GM18505 (cell line): ENCODE data around the gene PIM2.
A peak's percentile ranks its signal among the peaks of the same experiment; 100 is the strongest.
"Not testable (repeated sequence)": the region's sequence is repeated elsewhere in the genome, so short reads cannot be mapped to it uniquely, and the experiment has no call there.

ENCODE experiments used
- ATAC-seq: cut with Tn5 transposase; IDR thresholded peaks from one replicate; pipeline ENCODE4 v1.9.1; 2021; ENCODE audit not compliant: unreplicated experiment
- POLR2A ChIP-seq: IDR thresholded peaks from 4 replicates; pipeline ENCODE4 v1.6.1; 2011; ENCODE audit warnings: borderline replicate concordance; ENCODE audit not compliant: insufficient read depth, insufficient read length; ENCODE audit errors: extremely low read depth

Gene PIM2

DNA sequence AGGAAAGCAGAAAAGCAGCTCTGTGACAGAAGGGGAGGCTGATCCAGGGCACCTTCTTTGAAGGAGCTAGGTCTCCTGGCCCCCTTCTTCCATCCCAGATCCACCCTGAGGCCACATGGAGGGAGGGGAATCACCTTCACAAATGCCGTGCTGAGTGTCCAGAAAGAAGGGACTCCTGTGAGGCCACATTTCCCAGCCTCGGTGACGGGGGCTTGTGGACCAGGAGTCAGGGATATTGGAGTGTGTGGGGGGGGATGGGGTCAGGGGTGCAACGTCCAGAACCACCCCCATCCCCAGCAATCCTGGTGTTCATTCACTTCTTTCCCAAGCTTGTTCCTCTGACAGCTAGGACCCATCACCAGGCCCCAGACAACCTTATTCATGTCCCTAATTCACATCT lies 25.9 kb downstream of the PIM2 start:
- no peak for TF ChIP-seq POLR2A

DNA sequence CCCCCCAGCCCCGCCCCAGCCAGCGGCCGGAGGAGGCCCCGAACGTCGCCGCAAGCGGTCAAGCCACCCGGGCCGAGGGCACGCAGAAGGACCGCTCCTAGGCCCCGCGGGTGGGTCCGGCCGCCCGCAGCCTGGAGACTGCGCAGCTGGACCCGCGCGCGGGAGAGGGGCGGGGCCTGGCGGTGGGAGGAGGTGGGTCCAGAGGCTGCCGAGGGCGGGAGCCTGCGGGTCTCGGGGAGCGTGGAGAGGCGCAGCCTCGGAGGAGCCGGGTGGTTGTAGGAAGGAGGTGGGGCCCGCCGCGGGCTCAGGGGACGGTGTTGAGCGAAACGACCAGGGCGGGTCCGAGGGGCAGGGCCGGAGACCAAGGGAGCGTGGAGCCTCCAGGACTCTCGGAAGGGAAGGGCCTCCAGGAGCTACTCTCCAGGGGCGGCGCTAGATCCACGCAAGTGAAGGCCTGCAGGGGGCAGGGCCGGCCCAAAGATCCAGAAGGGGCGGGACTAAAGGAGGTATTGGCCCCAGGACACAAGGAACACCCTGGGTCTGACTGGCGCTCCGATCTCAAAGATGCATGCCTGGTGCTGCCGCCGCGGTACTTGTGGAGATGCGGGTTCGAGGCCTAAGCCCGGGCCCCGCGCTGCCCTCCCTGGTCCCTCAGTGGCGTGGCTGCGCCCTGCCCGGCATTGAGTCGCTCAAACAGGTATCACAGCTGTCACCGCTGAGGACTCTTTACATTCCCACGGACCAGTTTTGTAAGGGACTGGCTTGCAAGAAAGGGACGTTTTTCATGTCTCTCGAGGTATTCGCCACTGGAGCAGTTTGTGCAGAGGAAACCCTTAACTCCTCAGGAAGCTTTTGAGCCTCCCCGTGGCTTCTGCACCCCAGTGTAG lies 27.2 kb downstream of the PIM2 start:
- no peak for TF ChIP-seq POLR2A
- ATAC-seq: peak; percentile 77

More for the DNA sequence above, 25.9 kb downstream of the PIM2 start:
- no peak for ATAC-seq

DNA sequence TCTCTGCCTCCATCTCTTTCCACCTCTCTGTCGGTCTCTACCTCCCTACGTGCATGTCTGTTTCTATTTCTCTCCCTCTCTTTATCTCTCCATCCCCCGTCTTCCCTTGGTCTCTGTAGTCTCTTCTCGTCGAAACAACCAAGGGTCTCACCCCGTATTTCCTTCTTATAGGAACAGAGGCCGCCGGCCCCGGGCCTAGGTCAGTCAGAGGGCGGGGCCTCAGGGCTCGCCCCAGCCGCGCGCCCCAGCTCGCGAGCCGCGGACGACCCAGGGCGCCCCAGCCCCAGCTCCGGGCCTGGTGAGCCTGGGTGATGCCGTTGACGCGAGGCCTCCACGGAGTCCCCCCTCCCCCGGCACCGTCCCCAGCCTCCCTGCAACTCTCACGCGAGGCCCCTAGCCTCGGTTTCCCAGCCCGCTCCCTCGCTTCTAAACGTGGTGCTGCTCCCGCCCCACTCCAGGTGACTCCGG lies 27.9 kb downstream of the PIM2 start:
- TF ChIP-seq POLR2A: no peak
- peak; percentile 46 for ATAC-seq

DNA sequence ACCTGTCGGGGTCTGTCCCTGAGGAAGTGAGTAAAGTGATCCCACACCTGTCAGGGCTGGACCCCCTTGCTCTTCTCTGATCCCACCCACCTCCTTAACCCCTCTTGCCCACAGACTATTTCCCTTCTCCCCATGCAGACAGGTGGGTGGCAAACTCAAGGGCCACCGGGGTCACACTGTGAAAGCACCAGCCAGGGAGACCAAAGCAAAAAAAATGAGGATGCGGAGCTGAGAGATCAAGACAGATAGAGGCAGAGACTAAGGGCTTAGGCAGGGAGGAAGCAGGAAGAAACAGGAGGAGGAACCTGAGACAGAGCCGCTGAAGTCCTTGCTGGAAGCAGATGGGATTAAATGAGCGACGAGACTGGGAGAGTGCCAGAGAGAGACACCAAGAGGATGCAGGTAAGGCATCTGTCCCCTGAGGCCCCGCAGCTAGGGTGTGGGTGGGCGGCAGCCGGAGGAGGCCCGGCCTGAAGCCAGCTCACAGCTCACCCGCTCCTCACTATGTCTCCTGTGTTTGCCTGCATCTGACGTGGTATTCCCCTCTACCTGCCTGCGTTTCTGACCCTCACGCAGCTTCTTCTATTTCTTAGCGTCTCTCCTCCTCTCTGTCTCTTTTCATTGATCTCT lies 28.4 kb downstream of the PIM2 start:
- ATAC-seq: no peak
- TF ChIP-seq POLR2A: no peak

DNA sequence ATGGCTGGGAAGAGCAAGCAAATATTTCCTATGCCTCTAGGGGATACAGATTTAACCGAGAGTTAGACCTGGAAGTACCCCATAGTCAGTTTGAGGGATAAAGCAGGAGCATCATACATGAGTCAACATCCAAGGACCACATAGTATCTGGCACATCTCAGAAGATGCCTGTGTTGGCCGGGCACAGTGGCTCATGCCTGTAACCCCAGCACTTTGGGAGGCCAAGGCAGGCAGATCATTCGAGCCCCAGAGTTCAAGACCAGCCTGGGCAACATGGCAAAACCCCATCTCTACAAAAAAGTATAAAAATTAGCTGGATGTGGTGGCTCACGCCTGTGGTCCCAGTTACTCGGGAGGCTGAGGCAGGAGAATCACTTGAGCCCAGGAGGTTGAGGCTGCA lies 32.2 kb downstream of the PIM2 start:
- not testable (repeated sequence) for ATAC-seq

DNA sequence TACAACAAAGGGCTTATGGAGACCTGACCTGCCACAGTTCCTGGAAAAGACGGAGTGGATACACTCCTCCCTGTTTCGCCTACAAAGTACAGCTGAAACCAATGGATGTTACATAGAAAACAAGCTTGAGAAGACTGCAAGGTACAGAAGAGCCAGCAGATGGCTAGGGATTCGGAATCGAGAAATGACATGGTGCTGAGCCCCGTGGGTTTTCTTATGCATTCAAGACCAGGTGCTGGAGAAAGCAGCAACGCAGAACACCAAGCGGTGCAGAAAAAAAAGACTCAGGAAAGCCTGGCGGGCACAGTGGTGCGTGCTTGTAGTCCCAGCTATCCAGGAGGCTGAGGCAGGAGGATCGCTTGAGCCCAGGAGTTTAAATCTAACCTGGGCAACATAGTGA lies 35.1 kb downstream of the PIM2 start:
- TF ChIP-seq POLR2A: no peak
- no peak for ATAC-seq

DNA sequence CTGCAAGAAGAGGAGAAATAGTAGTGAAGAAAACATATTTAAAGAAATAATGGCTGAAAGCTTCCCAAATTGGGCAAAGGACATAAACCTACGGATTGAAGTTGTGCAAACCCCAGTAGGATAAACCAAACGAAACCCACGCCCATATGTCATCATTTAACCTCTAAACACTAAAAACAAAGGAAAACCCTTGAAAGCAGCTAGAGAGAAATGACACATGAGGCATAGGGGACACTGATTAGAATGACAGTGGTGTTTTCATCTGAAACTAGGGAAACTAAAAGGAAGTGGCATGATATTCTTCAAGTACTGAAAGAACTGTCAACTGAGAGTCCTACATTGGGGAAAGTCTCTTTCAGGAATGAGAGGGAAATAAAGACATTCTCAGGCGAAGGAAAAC lies 41.9 kb downstream of the PIM2 start:
- ATAC-seq: not testable (repeated sequence)

DNA sequence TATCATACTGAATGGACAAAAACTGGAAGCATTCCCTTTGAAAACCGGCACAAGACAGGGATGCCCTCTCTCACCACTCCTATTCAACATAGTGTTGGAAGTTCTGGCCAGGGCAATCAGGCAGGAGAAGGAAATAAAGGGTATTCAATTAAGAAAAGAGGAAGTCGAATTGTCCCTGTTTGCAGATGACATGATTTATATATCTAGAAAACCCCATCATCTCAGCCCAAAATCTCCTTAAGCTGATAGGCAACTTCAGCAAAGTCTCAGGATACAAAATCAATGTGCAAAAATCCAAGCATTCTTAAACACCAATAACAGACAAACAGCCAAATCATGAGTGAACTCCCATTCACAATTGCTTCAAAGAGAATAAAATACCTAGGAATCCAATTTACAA lies 46.8 kb downstream of the PIM2 start:
- ATAC-seq: not testable (repeated sequence)

DNA sequence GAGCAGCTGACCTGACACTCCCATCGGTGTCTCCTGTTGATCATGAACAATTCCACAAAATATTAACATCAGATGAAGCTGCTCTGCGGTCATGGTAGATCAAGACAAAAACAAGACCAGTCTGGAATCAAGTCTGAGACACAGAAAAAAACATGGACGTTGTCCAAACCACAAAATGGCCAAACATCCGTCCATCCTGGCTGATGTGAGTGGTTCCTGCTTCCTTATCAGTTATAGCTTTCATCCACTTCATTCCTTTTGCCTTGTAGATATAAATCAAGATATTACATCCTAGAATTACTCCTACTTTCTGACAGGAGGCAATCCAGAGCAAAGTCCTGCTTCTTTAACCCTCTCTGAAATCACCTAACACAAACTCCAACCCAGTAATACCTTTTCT lies 54.6 kb downstream of the PIM2 start:
- no peak for ATAC-seq
- TF ChIP-seq POLR2A: no peak
